Skin of body (tissue), 3 donors: ENCODE data around the gene ZNF99. TPM values are rescaled to one million over a fixed set of nuclear protein-coding genes. Genes with fewer than 3 reads are reported as not detected.
A peak's percentile ranks its signal among the peaks of the same experiment; 100 is the strongest.
"Not testable (repeated sequence)": the region's sequence is repeated elsewhere in the genome, so short reads cannot be mapped to it uniquely, and the experiment has no call there.

Experiments
- DNase-seq: peaks from one replicate; lab custom pipeline; 2025; lab: John Stamatoyannopoulos, UW
- small RNA-seq: library from RNA; depleted of rRNA; stranded (forward); fragments of <200 nt; gene quantifications from one replicate; pipeline ENCODE3, GENCODE V24; 2014; ENCODE audit warnings: low replicate concordance
- total RNA-seq: library from RNA; depleted of rRNA; stranded (reverse); fragments of >200 nt; gene quantifications from one replicate; pipeline ENCODE4 v1.2.3, GENCODE V29; 2014

Gene ZNF99
- total RNA-seq = 0.49 TPM

- DNase-seq = peak; percentile 51
These were observed at the start of gene ZNF99 for GRCh38 chr19:22783651-22784410. Gene ZNF99 (minus strand): TSS chr19:22784151. CDS start chr19:22784016, 135 bp downstream.

DNA sequence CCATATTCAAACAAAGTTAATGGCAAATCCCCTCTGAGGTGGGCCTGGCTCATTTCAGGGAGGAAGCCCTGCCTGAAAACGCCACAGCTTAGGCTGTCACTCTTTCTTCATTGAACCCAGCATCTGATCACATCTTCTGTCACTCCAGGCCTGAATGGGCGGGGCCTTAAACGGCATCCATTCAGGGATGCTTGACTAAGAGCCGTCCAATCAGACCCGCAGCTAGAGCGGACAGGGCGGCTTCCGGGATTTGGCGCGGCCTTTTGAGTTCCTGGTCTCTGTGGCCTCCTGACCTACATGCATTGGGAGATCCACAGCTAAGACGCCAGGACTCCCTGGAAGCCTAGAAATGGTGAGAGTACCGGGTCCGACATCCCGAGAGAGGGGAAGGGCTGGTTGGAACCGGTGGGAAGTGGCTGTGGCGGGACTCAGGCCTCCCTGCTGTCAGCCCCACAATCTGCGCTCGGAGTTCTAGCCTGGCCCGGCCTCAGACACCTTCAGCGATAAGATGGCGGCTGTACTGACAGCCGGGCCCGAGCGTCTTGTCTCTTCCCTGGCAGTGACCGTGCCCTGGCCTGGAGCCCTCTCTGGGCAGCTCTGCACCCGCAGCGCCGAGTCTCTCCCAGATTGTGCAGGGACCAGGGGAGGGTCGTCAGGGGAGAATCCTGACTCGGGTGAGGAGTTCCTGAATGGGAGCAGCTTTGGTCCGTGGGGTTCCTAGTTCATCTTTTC lies 48.2 kb upstream of the ZNF99 start, which contains the start of gene ZNF723:
TSS of gene ZNF723 (plus strand) at position 261 of the 732 bp plus-strand sequence. CDS start at position 350, 89 bp downstream.
- no peak for DNase-seq

DNA sequence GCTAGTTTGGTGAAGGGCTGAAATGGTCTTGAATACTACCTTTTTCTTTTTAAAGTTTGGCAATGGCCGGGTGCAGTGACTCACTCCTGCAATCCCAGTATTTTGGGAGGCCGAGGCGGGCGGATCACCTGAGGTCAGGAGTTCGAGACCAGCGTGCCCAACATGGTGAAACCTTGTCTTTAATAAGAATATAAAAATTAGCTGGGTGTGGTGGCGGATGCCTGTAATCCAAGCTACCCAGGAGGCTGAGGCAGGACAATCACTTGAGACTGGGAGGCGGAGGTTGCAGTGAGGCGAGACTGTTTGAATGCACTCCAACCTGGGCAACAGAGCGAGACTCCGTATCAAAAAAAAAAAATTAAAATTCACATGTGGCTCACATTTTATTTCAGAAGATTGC lies 47.3 kb upstream of the ZNF99 start:
- DNase-seq = no peak

- no peak for DNase-seq
These were observed 30.2 kb upstream of the ZNF99 start for GRCh38 chr19:22814124-22814523.

DNA sequence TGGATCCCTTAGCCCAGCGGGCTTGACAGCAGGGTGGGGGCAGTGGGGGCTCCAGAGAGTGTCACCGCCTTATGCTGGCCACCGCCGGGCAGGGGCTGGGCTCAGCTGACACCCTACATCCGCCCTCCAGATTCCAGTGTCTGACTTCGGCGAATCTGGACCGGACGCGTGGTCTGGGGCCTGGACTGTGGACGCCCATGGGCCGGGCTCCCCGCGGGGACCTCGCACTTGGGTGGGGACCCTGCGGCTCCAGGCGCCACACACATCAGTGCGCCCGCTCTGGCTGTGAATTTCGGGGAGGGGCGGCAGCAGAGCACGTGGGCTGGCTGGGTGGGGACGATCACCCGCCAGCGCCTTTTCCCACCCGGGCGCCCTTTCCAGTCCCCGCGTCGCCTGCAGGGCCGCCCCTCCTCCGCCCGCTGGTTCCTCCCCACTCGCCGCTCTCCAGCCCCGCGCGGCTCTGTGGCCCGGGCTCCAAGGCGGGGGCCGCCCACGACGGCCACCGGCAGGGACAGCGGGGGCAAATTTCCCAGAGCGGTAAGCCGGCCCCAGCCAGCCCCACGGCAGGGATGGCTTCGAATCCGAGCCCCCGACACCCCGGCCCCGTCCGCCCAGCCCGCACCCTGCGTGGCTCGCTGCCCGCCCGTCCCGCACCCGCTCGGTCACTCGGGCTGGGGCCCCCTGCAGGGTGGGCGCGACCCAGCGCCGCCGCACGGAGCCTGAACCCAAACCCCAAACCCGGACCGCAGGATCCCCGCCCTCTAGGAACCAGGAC lies 23.3 kb upstream of the ZNF99 start:
- DNase-seq = no peak

GRCh38 chr19:22806418-22806817 lies 22.5 kb upstream of the ZNF99 start:
- no peak for DNase-seq

DNA sequence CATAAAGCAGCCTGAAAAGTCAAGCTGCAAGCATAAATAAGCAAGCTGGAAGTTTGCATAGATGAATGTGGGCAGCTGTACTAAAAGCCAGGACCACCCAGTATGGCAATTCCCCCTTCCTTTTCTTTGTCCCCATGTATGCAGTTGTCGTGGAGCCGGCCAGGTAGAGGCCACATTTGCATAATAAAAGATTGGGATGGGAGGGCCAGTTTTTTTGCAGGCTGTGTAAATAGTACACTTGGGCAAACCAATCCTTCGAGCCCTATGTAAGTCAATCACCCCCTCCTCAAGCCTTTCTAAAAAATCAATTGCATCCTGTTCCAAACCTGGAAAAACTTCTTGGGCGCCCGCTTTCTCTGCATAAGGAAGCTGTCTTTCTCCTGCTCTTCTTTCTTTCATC lies 13.1 kb upstream of the ZNF99 start:
- no peak for DNase-seq

DNA sequence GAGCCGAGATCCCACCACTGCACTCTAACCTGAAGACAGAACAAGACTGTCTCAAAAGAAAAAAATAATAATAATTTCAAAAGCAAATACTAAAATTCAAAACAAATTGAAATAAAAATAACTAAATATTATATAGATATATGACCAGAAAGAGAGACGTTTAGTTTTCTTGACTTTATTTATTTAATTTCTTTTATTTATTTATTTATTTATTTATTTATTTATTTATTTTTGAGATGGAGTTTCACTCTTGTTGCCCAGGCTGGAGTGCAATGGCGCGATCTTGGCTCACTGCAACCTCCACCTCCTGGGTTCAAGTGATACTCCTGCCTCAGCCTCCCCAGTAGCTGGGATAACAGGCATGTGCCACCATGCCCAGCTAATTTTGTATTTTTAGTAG lies 8.9 kb upstream of the ZNF99 start:
- DNase-seq = not testable (repeated sequence)

DNA sequence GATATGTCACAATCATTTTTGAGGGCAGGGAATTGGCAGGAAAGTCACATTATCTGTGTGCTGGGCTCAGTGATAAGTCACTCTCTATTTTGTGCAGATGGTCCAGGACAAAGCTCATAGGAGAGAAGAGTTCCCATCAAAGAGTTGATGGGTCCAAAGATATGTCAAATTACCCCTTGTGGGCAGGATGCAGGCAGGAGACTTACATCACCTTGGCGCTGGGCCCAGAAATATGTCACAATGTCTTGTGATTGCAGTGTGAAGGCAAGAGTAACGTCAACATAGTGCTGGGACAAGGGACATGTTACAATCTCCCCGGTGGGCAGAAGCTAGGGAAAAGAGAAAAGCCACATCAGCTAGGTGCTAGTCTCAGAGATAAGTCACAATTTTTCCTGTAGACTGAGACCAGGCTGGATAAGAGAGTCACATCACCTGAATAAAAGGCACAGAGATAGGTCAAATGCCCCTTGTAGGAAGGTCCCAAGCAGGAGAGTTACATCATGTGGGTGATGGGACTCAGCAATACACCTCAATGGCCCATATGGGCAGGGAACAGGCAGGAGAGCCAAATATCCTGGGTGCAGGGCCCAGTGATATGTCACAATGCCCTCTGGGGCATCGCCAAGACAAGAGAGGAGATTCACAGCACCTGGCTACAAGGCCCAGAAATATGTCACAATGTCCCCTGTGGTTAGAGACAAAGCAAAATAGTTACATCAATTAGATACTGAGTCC lies 47.9 kb downstream of the ZNF99 start:
- DNase-seq = no peak

DNA sequence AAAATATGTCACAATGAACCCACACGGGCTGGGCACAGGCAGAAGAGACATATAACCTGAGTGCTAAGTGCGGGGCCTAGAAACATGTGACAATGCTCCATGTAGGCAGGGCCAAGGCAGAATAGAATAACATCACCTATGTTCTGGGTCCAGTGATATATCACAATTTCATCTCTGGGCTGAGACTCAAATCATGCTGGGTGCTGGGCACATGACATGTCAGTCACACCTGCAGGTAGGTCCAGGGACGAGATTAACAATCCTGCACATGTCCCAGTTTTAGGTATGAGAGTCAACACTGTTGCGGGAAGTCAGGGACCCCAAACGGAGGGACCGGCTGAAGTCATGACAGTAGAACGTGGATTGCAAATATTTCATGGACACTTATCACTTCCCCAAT lies 50.3 kb downstream of the ZNF99 start:
- no peak for DNase-seq

GRCh38 chr19:22728214-22728613 lies 55.7 kb downstream of the ZNF99 start:
- not testable (repeated sequence) for DNase-seq

- DNase-seq = not testable (repeated sequence)
These were observed 62.4 kb downstream of the ZNF99 start for GRCh38 chr19:22721533-22721932.

- DNase-seq = no peak
These were observed 75.0 kb downstream of the ZNF99 start for GRCh38 chr19:22708983-22709382.

- not testable (repeated sequence) for DNase-seq
These were observed 80.9 kb downstream of the ZNF99 start for GRCh38 chr19:22703096-22703495.

DNA sequence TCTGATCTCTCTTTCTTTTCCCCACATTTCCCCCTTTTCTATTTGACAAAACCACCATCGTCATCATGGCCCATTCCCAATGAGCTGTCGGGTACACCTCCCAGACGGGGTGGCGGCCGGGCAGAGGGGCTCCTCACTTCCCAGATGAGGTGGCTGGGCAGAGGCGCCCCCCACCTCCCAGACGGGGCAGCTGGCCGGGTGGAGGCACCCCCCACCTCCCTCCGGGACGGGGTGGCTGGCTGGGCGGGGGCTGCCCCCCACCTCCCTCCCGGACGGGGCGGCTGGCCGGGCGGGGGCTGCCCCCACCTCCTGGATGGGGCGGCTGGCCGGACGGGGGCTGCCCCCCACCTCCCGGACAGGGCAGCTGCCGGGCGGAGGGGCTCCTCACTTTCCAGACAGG lies 81.3 kb downstream of the ZNF99 start:
- not testable (repeated sequence) for DNase-seq

Small RNA genes within 50 kb of the gene (small RNA-seq; reads per million reads assigned to genes)
- gene AC008626.1 (not detected), gene AC008626.2 (not detected)

Other genes starting within 250 kb of the ZNF99 start
- gene ZNF492, start 149.8 kb downstream of the ZNF99 start, total RNA-seq = 1.6 TPM
- not detected for gene ZNF723, start 48.1 kb upstream of the ZNF99 start, total RNA-seq
- 0.59 TPM for gene ZNF728, start 219.0 kb upstream of the ZNF99 start, total RNA-seq